ENCODE results near the gene BEND7. TPM values are rescaled to one million over a fixed set of nuclear protein-coding genes. Genes with fewer than 3 reads are reported as not detected.

BEND7 gene
- total and polyA plus RNA-seq, 9 donors, result 5.0 to 7.3 (median 6.1) TPM

GRCh38 chr10:13453896-13454295 is 74.9 kb downstream of the BEND7 start:
- H3K27ac ChIP-seq (ENCODE audit: low read length), result no peak overlapping the region
- no peaks in the 10 kb centered on the region for H3K27me3 ChIP-seq (ENCODE audit: control insufficient read depth, insufficient read depth, low read length)
- 65% methylated on average over 8 of the region's 8 CpGs for WGBS (ENCODE audit: insufficient coverage)
- H3K4me3 ChIP-seq (ENCODE audit: low read length), result no peak overlapping the region
- H3K9me3 ChIP-seq (replicated peaks; ENCODE audit: control insufficient read depth, low read depth, low read length), result no peaks in the 10 kb centered on the region
- H3K36me3 ChIP-seq (ENCODE audit: control insufficient read depth, insufficient read depth, low read length), result no peaks in the 10 kb centered on the region
- no peak for DNase-seq
- H3K4me1 ChIP-seq (ENCODE audit: control insufficient read depth, insufficient read depth, low read length), result no peaks in the 10 kb centered on the region

DNA sequence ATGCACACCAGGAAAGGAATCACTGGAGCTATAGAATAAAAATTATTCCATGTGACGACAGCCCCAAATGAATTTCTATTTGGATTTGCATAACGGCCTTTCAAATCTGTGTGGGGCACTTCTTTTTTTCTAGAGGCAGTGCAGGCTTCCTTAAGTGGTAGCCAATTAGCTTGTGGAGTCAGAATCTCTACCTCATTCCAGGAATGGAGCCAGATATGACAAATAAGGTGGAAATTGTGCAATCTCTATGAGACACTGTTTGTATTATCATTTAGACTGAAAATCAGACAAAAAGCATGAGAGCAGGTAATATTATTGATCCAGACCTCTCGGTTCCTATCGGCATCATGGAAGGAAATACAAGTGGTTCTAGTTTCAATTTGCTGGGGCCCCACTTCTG is 78.7 kb downstream of the BEND7 start:
- no peak overlapping the region for H3K27ac ChIP-seq (ENCODE audit: low read length)
- 100% methylated on average over 3 of the region's 4 CpGs for WGBS (ENCODE audit: insufficient coverage)
- no peaks in the 10 kb centered on the region for H3K4me1 ChIP-seq (ENCODE audit: control insufficient read depth, insufficient read depth, low read length)
- no peak for DNase-seq
- H3K9me3 ChIP-seq (replicated peaks; ENCODE audit: control insufficient read depth, low read depth, low read length), result no peaks in the 10 kb centered on the region
- no peaks in the 10 kb centered on the region for H3K27me3 ChIP-seq (ENCODE audit: control insufficient read depth, insufficient read depth, low read length)
- no peaks in the 10 kb centered on the region for H3K36me3 ChIP-seq (ENCODE audit: control insufficient read depth, insufficient read depth, low read length)
- H3K4me3 ChIP-seq (ENCODE audit: low read length), result no peak overlapping the region

GRCh38 chr10:13449296-13449695 is 79.5 kb downstream of the BEND7 start:
- Histone ChIP-seq H3K27me3 (ENCODE audit: control insufficient read depth, insufficient read depth, low read length) (no peaks in the 10 kb centered on the region), H3K4me3 (ENCODE audit: low read length) (no peak overlapping the region), H3K36me3 (ENCODE audit: control insufficient read depth, insufficient read depth, low read length) (no peaks in the 10 kb centered on the region), H3K27ac (ENCODE audit: low read length) (no peak overlapping the region), H3K4me1 (ENCODE audit: control insufficient read depth, insufficient read depth, low read length) (no peaks in the 10 kb centered on the region), H3K9me3 (replicated peaks; ENCODE audit: control insufficient read depth, low read depth, low read length) (no peaks in the 10 kb centered on the region)
- DNase-seq, result no peak
- WGBS (ENCODE audit: insufficient coverage), result 100% methylated on average over 1 of the region's 7 CpGs

GRCh38 chr10:13448216-13448615 is 80.6 kb downstream of the BEND7 start:
- no peaks in the 10 kb centered on the region for H3K36me3 ChIP-seq (ENCODE audit: control insufficient read depth, insufficient read depth, low read length)
- no peak overlapping the region for H3K4me3 ChIP-seq (ENCODE audit: low read length)
- 90% methylated on average over 2 of the region's 8 CpGs for WGBS (ENCODE audit: insufficient coverage)
- peak; percentile 30 for DNase-seq
- no peaks in the 10 kb centered on the region for H3K27me3 ChIP-seq (ENCODE audit: control insufficient read depth, insufficient read depth, low read length)
- no peak overlapping the region for H3K27ac ChIP-seq (ENCODE audit: low read length)
- H3K4me1 ChIP-seq (ENCODE audit: control insufficient read depth, insufficient read depth, low read length), result no peaks in the 10 kb centered on the region
- H3K9me3 ChIP-seq (replicated peaks; ENCODE audit: control insufficient read depth, low read depth, low read length), result no peaks in the 10 kb centered on the region

DNA sequence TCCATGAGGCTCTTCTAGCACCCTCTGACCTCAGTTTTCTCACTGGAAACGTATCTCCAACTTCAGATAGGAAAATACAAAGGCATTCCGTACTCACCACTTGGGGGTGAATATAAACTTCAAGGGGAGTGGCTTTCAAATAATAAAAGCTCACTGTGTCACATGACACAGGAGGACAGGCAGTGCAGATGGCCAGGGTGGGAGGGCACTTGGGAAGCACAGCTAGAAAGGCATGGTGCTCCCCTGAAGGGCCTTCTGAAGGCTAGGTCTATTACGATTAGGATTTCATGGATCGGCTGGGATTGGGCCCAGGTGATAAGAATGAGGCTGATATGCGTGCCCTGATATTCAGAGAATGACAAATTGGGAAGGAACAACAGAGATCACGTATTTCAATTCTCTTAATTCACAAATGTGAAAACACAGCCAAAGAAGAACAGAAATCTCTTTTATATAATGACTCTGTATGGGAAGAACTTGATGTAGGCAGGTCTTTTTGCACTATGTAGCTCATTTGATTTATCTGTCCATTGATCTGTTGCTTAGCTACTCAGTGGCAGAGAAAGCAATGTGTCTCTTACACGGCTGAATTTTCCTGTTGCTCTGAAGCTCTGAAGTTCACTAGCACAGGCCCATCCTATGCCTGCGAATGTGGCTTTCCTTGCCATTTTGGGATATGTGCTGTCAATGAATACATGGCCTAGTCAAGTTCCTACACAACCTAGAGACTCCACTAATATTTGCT is 83.0 kb downstream of the BEND7 start:
- peaks cover under 1% of the 10 kb centered on the region for H3K4me1 ChIP-seq (ENCODE audit: control insufficient read depth, insufficient read depth, low read length)
- H3K27me3 ChIP-seq (ENCODE audit: control insufficient read depth, insufficient read depth, low read length), result peaks cover 7% of the 10 kb centered on the region
- DNase-seq, result no peak
- no peak overlapping the region for H3K27ac ChIP-seq (ENCODE audit: low read length)
- H3K9me3 ChIP-seq (replicated peaks; ENCODE audit: control insufficient read depth, low read depth, low read length), result no peaks in the 10 kb centered on the region
- WGBS (ENCODE audit: insufficient coverage), result 95% methylated on average over 2 of the region's 8 CpGs
- H3K4me3 ChIP-seq (ENCODE audit: low read length), result no peak overlapping the region
- no peaks in the 10 kb centered on the region for H3K36me3 ChIP-seq (ENCODE audit: control insufficient read depth, insufficient read depth, low read length)

GRCh38 chr10:13441476-13441875 is 87.3 kb downstream of the BEND7 start:
- Histone ChIP-seq H3K27me3 (ENCODE audit: control insufficient read depth, insufficient read depth, low read length) (peaks cover 36% of the 10 kb centered on the region), H3K4me3 (ENCODE audit: low read length) (no peak overlapping the region), H3K27ac (ENCODE audit: low read length) (no peak overlapping the region), H3K4me1 (ENCODE audit: control insufficient read depth, insufficient read depth, low read length) (peaks cover 16% of the 10 kb centered on the region), H3K9me3 (replicated peaks; ENCODE audit: control insufficient read depth, low read depth, low read length) (no peaks in the 10 kb centered on the region), H3K36me3 (ENCODE audit: control insufficient read depth, insufficient read depth, low read length) (no peaks in the 10 kb centered on the region)
- 60% methylated on average over 2 of the region's 7 CpGs for WGBS (ENCODE audit: insufficient coverage)
- no peak for DNase-seq

GRCh38 chr10:13440185-13441061 is 88.4 kb downstream of the BEND7 start:
- H3K4me3 ChIP-seq (ENCODE audit: low read length), result peak overlapping the region; percentile 25
- peak; percentile 43 for DNase-seq
- H3K27ac ChIP-seq (ENCODE audit: low read length), result no peak overlapping the region
- peaks cover 16% of the 10 kb centered on the region for H3K4me1 ChIP-seq (ENCODE audit: control insufficient read depth, insufficient read depth, low read length)
- peaks cover 36% of the 10 kb centered on the region for H3K27me3 ChIP-seq (ENCODE audit: control insufficient read depth, insufficient read depth, low read length)
- WGBS (ENCODE audit: insufficient coverage), result 2% methylated on average over 15 of the region's 30 CpGs
- no peaks in the 10 kb centered on the region for H3K36me3 ChIP-seq (ENCODE audit: control insufficient read depth, insufficient read depth, low read length)
- no peaks in the 10 kb centered on the region for H3K9me3 ChIP-seq (replicated peaks; ENCODE audit: control insufficient read depth, low read depth, low read length)

- no peaks in the 10 kb centered on the region for H3K9me3 ChIP-seq (replicated peaks; ENCODE audit: control insufficient read depth, low read depth, low read length)
- H3K36me3 ChIP-seq (ENCODE audit: control insufficient read depth, insufficient read depth, low read length), result no peaks in the 10 kb centered on the region
- peak overlapping the region; percentile 25 for H3K4me3 ChIP-seq (ENCODE audit: low read length)
- H3K27me3 ChIP-seq (ENCODE audit: control insufficient read depth, insufficient read depth, low read length), result peaks cover 36% of the 10 kb centered on the region
- WGBS (ENCODE audit: insufficient coverage), result 3% methylated on average over 18 of the region's 29 CpGs
- peak; percentile 54 for DNase-seq
- H3K27ac ChIP-seq (ENCODE audit: low read length), result no peak overlapping the region
- H3K4me1 ChIP-seq (ENCODE audit: control insufficient read depth, insufficient read depth, low read length), result peaks cover 16% of the 10 kb centered on the region
Observed at GRCh38 chr10:13439313-13440184, 89.3 kb downstream of the BEND7 start.

- WGBS (ENCODE audit: insufficient coverage), result 62% methylated on average over 14 of the region's 16 CpGs
- Histone ChIP-seq H3K9me3 (replicated peaks; ENCODE audit: control insufficient read depth, low read depth, low read length) (no peaks in the 10 kb centered on the region), H3K4me1 (ENCODE audit: control insufficient read depth, insufficient read depth, low read length) (peaks cover 16% of the 10 kb centered on the region), H3K36me3 (ENCODE audit: control insufficient read depth, insufficient read depth, low read length) (no peaks in the 10 kb centered on the region), H3K27ac (ENCODE audit: low read length) (no peak overlapping the region), H3K4me3 (ENCODE audit: low read length) (no peak overlapping the region), H3K27me3 (ENCODE audit: control insufficient read depth, insufficient read depth, low read length) (peaks cover 35% of the 10 kb centered on the region)
- no peak for DNase-seq
Observed at GRCh38 chr10:13437026-13437555, 91.7 kb downstream of the BEND7 start.
